ENCODE data around the gene TRIM27. TPM values are rescaled to one million over a fixed set of nuclear protein-coding genes. Genes with fewer than 3 reads are reported as not detected.
"Not testable (repeated sequence)": the region's sequence is repeated elsewhere in the genome, so short reads cannot be mapped to it uniquely, and the experiment has no call there.

TRIM27 gene
- total RNA-seq, 1 donor from 2014 or later = 64.1 TPM

DNA sequence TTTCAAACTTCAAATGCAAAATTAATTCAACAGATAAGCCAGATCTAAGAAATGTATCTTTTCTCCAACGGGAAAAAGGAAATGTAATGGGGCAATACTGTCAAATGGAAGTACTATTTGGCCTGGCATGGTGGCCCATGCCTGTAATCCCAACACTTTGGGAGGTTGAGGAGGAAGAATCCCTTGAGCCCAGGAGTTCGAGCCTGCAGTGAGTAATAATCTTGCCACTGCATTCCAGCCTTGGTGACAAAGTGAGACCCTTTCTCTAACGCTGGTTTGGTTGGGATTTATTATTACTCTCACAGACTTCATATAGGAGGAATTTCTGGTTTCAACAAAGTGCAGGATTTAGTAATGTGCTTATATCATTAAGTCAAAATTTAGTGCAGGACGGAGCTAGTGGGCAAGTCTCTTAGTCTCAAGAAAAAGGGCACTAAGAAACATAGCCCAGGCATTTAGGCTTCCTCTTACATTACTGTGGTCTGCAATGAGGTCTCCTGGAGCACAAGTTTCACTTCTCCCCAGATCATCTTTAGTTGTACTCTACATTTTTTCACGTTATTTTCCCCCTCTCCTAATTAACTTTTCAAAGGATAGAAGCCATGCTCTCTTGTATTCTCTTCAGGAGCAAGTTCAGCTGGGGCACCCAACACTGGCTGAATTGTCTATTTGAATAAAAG lies 23.1 kb downstream of the TRIM27 start:
- intact Hi-C loops (cut with micrococcal nuclease) = no loop called here

DNA sequence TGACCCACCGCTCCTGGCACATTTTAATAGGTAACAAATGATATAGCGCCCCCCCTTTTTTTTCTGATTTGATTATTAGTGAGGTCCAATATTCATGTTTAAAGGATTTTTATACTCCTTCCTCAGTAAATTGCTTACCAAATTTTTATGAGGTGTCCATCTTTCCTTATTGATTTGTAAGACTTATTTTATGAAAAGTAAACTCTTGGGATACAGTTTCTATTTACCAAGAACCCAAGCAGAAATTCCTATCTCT lies 25.1 kb downstream of the TRIM27 start:
- intact Hi-C loops (cut with micrococcal nuclease) = loop anchor here (2.0 to 5.0 kb wide), 3 partner anchors 186 to 1061 kb away; a partner anchor contains a TSS

DNA sequence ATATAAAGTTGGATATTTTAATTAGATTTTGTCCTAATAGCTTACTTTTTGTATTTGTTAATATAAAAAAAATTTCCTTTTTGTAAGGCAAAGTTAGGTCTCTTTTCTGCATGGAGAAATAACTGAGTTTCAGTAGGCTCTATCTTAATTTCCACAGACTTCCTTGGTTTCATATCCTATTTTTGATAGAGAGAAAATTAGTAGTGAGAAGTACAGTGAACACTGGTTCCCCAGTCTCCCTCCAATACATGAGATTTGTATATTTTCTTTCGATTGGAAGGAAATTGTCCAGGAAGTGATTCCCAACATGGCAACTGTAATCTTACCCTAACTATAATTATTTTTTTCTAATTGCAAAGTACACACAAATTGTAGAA lies 26.4 kb downstream of the TRIM27 start:
- intact Hi-C loops (cut with micrococcal nuclease) = loop anchor here (2.0 to 5.0 kb wide), 5 partner anchors 17 to 1419 kb away; a partner anchor contains a TSS

DNA sequence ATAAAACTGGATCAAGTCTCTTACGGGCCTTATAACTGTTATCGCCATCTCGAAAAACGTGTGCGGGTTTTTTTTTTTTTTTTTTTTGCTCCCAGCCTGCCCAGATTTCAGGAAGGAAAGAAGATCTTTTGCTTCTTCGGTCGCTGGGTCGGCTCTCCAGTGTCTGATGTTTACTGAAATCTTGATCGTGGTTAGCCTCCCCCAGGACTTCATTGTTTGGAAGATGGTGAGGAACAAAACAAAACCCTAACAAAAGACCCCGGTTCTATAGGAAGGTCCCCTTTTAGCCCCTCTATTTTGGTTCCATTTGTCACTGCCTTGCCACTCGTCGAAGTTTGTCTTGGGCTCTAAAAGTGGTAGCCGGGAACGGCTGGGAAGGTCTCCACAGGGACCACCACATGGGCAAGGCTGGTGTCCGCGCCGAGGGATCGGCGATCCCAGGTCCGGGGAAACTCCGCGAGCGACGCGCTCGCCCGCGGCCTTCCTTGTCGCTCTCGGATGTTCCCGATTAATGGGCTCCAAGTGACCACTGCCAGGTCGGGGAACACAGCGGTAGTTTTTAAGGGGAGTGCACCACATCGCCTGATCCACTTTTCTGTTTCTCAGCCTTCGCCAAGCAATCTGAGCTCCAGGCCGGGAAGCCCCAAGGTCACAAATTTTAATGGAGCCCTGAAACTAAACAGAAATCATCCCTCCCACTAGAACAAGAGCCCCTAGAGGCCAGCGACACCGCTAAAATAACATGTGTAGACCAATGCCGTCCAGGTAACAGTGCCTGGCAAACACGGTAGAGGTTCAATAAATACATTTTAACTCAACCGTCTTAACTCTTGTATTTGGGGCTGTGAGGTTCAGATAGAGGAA lies 27.0 kb downstream of the TRIM27 start:
- intact Hi-C loops (cut with micrococcal nuclease) = loop anchor here (1.0 to 5.0 kb wide), 10 partner anchors 16 to 1418 kb away; partner anchors contain the start of gene TRIM27

DNA sequence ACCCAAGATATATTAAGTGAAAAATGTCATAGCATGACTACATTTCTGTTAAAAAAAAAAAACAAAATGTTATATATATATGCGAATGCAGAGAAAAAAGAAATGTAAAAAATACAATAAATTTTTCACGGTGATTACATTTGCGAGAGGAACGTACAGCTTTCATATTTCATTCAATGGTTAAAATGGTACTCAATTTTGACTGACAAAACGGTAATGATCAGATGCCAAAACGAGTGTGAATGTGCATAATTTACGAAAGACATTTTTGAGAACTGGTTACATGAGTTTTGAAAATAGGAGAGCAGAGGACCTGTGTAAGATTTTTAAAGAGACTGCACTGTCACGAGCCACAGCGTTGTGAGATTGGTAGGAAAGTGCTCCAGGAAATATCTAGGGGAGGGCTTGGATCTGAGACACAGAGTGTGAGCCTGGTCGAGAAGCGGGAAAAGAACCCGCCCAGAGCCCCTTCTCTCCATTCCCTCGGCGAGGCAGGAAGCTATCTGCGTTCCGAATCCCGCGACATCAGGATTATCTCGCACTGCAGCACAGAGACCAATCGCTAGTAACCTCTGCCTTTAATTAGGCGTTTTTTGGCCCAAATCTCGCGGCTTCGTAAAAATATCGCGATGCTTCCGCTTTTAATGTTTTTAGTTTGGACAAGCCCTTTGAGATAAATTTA lies 28.5 kb downstream of the TRIM27 start:
- intact Hi-C loops (cut with micrococcal nuclease) = loop anchor here (1.0 to 5.0 kb wide), 6 partner anchors 11 to 1763 kb away; a partner anchor contains a TSS

DNA sequence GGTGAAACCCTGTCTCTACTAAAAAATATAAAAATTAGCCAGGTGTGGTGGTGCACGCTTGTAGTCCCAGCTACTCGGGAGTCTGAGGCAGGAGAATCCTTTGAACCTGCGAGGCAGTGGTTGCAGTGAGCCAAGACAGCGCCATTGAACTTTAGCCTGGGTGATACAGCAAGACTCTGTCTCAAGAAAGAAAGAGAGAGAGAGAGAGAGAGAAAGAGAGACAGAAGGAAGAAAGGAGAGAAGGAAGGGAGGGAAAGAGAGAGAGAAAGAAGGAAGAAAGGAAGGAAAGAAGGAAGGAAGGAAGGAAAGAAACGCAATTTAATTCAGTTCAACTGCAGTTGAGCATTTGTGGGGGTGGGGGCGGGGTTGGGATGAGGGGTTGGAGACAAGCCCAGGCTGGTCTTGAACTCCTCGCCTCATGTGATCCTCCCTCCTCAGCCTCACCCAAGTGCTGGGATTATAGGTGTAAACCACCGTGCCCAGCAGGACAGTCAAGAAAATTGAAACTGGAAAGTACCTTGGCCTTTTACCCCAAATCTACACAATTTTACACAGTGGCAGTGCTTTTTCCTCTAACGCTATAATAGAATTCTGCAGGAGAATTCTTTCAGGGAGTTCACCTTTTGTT lies 30.5 kb downstream of the TRIM27 start:
- intact Hi-C loops (cut with micrococcal nuclease) = no loop called here

DNA sequence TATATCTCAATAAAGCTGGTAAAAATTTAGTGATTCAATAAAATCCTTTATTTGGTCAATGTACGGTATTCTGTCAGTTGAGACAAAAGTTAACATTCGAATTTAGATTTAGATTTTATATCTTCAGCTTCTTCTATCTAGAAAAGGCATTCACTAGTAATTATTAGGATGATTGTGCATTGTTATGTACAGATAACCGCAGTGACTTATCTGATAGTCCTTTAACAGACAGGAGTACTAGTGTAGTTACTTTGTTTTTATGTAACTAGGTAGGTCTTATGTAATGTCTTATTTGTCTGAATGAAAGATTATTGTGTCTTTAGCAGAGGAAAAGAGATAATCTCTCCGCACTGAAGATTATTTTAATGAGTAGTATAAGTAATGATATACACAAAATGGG lies 31.3 kb downstream of the TRIM27 start:
- intact Hi-C loops (cut with micrococcal nuclease) = no loop called here

DNA sequence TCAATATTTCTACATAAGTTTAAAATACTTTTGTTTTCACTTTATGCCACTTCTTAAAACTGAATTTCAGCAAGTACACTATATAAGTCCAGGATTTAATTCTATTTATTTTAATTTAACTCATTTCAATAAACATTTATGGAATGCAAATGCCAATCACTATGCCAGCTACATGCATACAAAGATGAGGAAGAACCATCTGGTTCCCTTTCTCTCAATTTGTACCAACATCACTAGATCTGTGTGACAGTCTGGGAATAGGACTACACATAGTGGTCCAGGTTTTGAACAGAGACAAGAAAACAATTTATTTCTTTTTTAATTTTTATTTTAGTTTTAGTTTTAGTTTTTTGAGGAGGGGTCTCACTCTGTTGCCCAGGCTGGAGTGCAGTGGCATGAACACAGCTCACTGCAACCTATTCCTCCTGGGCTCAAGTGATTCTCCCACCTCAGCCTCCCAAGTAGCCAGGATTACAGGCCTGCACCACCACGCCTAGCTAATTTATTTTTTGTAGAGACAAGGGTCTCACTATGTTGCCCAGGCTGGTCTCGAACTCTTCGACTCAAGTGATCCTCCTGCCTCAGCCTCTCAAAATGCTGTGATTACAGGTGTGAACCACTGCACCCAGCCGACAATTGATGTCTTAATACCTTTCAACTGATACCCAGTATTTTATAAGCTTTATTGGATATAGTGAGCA lies 35.8 kb downstream of the TRIM27 start:
- intact Hi-C loops (cut with micrococcal nuclease) = no loop called here

DNA sequence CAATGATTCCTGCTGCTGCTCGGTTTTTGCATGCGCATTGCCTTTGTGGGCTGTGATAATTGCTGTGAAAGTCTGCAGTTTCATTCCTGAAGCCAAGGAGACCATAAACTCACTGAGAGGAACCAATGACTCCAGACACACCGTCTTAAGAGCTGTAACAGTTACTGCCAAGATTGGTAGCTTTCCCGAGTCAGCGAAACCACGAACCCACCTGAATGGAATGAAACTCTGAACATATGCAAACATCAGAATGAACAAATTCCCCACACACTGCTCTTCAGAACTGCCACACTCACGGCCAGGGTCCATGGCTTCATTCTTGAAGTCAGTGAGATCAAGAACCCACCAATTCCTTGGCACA lies 37.7 kb downstream of the TRIM27 start:
- intact Hi-C loops (cut with micrococcal nuclease) = no loop called here

DNA sequence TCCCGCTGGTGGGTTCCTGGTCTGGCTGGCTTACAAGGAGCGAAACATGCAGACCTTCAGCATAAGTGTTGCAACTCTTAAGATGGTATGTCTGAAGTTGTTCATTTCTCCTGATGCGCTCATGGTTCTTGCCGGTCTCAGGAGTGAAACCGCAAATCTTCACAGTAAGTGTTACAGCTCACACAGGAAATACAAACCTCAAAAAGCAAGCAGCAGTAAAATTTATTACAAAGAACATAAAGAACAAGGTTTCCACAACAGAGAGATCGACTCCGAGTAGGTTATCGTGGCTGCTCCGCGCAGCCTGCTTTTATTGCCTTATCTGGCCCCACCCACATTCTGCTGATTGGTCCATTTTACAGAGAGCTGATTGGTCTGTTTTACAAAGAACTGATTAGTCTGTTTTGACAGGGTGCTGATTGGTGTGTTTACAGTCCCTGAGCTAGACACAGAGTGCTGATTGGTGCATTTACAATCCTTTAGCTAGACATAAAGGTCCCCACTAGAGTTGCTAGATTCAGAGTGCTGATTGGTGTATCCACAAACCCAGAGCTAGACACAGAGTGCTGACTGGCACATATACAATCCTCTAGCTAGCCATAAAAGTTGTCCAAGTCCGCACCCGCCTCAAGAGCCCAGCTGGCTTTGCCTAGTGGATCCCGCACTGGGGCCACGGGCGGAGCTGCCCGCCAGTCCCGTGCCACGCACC lies 39.2 kb downstream of the TRIM27 start:
- intact Hi-C loops (cut with micrococcal nuclease) = loop anchor here (1.0 to 5.0 kb wide), 9 partner anchors 11 to 1752 kb away; partner anchors contain the start of genes TRIM27, ZNF311 and ZSCAN26

DNA sequence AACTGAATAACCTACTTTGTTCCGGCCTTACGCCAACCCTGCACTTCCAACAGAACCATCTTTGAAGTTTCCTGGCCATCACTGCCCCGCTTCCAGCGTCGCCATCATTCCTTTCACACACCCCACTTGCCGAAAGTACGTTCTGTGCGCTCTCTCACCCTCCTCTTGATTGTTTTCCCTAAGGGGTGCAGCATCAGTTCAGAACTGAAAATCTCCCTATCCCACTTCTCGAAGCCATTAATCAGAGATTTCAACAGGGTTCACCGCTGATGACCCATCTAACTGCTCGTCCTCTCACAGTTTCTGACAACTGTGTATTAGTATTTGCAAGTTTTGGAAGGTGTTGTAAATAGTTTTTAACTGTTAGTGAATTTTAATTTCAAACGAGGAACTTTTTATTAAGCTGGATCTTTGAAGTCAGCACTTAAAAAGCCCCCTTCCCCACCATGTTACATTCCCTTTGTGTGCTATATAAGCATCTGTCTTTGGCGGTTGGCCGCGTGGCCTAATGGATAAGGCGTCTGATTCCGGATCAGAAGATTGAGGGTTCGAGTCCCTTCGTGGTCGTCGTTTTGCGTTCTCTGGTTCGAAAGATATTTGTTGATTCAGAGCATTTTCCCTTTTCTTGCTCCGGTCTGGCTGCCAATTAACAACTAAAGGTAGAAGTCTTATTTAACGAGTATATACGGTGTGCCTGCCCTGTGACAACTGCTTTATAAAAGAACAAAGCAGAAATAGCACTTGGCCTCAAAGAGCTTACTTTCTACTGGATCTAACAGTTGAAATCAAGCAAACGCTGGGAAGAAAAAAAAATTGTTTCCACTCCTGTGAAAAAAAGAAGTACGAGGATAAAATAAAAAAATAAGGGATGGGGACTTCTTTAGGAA lies 42.6 kb downstream of the TRIM27 start:
- intact Hi-C loops (cut with micrococcal nuclease) = loop anchor here (2.0 to 5.0 kb wide), 3 partner anchors 16 to 1749 kb away; a partner anchor contains a TSS

DNA sequence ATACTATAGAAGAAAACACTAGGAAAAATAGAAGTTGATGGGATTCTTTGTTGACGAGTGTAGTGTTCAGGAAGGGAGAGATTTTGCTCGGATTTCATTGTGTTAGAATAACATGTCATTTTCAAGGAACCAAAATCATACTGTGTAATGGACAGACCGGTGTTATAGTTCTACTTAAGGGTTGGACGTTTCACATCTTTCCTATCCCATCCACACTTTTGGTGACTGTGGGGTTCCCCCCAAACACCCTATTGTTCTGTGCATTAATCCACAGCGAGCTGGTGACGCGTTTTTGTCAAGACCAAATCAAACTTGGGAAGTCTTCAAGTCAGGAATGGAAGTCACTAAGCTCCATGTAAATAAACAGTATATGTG lies 43.3 kb downstream of the TRIM27 start:
- intact Hi-C loops (cut with micrococcal nuclease) = loop anchor here (2.0 to 5.0 kb wide), 3 partner anchors 16 to 1748 kb away; a partner anchor contains a TSS

DNA sequence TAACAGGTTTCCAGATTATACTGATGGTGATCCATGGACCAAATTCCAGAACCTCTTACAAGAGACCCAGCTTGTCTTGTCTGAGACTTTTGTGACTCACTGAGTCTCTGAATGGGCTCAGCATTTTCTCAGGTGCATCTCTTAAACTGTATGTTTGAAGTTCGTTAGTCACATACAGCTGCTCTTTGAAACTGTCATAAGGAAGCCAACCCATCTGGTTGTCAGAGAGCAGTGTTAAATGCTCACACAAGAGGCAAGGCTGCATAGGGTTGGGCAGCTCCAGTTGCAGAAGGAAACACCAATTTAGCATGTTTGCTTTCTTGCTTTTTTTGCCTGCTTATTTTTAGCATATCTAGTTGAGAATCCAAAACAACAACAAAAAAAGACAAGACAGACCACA lies 47.1 kb downstream of the TRIM27 start:
- intact Hi-C loops (cut with micrococcal nuclease) = no loop called here

DNA sequence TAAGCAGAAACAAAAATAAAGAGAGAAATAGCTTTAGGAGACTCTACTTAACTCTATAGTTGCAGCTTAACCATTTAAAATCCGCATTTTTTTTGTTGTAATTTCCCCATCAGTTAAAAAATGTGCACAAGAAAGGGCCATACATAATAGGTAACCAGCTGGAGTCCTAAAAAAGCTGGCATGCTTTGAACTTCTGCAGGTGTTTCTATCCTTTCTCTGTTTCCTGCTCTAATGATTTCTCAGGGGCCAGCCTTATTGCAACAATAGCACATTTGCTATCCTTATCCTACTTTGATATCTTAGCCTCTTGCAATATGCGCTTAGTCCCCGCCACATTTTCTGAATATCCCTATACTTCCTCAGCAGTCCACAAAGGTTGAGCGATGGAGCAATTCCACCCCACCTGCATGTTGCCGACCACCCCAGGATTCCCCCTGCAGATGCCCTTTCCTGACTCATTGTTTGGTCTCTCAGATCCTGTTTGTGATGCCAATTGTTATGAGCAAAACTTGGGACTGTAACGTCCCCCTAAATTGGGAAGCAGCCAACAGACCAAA lies 48.5 kb downstream of the TRIM27 start:
- intact Hi-C loops (cut with micrococcal nuclease) = no loop called here

DNA sequence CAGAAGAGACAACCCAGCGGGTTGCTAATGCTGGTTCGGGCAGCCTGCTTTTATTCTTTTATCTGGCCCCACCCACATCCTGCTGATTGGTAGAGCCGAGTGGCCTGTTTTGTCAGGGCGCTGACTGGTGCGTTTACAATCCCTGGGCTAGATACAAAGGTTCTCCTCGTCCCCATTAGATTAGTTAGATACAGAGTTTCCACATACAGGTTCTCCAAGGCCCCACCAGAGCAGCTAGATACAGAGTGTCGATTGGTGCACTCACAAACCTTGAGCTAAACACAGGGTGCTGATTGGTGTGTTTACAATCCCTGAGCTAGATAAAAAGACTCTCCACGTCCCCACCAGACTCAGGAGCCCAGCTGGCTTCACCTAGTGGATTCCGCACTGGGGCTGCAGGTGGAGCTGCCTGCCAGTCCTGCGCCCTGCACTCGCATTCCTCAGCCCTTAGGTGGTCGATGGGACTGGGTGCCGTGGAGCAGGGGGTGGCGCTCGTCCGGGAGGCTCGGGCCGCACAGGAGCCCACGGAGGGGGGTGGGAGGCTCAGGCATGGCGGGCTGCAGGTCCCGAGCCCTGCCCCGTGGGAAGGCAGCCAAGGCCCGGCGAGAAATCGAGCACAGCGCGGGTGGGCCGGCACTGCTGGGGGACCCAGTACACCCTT lies 51.5 kb downstream of the TRIM27 start:
- intact Hi-C loops (cut with micrococcal nuclease) = not testable (repeated sequence)

DNA sequence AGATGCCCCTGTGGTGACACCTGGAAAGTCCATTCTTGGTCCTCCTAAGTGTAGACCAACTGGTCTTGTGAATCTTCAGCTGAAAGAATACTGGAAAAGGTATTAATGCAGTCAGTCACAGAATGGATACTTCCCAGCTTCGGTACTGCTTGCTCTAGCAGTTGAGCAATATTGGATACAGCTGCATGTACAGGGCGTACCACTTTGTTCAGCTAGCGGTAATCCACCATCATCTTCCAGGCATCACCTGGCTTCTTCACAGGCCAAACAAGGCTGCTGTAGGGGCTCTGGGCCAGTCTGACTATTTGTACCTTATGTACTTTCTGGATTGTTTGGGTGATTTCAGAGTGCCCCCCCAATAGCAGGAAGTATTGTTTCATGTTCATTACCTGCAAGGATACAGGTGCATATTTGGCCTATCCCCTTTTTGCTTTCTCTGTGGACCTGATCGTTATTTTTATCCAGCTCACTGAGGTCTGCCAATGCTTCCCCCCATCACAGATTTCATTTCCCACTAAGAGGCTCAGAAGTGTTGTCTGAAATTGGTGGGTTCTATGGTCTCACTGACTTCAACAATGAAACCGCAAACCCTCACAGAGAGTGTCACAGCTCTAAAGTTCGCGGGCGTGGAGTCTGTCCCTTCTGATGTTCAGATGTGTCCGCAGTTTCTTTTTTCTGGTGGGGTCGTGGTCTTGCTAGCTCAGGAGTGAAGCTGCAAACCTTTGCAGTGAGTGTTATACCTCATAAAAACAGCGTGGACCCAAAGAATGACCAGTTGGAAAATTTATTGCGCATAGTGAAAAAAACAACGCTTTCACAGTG lies 52.2 kb downstream of the TRIM27 start:
- intact Hi-C loops (cut with micrococcal nuclease) = no loop called here

DNA sequence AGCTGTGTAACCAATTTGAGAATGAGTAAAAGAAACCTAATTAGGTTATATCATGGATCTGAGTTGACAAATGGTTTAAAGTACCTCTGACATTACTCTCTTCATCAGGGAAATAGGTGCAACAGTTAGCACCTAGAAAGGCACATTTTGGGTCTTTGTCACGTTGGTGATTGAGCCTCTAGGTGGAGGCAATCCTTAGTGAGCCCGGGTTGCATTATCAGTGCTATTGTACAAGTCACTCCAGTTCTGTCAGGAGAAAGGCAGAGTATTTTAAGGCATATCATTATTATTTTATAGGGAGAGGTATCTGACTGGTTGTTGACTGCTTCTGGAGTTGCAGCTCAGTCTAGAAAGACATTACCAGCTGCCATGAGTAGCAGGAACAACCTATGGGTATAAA lies 54.9 kb downstream of the TRIM27 start:
- intact Hi-C loops (cut with micrococcal nuclease) = loop anchor here (10.0 kb wide), 3 partner anchors 766 to 1694 kb away; partner anchors contain the start of gene GABBR1

DNA sequence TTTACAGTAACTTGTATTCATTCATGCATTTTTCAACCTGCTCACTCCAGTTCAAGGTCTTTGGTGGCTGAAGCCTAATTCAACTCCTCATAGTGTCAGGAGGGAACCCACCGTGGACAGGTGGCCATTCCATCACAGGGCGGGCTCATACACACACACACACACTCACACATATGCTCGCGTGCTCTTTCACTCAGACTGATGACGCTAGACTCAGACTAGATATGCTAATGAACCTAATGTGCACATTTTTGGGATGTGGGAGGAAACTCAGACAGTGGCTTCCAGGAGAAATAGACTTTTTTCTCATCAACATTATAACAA lies 56.7 kb downstream of the TRIM27 start:
- intact Hi-C loops (cut with micrococcal nuclease) = loop anchor here (2.0 to 10.0 kb wide), 4 partner anchors 768 to 1692 kb away; partner anchors contain the start of gene GABBR1

Data from T-helper 1 cell treated with Interleukin-12 subunit alpha and Interleukin-12 subunit beta and Interleukin-4 antibody, amounts not matched to agents 30 ng/mL and 1 ng/mL, for 36 hours (primary cell).